HG03558 (cell line): ENCODE results near the gene STAG2.

Source experiments
- ATAC-seq: cut with Tn5 transposase; IDR thresholded peaks from one replicate; pipeline ENCODE4 v1.9.1; 2021; ENCODE audit warnings: moderate number of reproducible peaks; ENCODE audit not compliant: unreplicated experiment; ENCODE audit errors: extremely low read depth

STAG2 gene

DNA sequence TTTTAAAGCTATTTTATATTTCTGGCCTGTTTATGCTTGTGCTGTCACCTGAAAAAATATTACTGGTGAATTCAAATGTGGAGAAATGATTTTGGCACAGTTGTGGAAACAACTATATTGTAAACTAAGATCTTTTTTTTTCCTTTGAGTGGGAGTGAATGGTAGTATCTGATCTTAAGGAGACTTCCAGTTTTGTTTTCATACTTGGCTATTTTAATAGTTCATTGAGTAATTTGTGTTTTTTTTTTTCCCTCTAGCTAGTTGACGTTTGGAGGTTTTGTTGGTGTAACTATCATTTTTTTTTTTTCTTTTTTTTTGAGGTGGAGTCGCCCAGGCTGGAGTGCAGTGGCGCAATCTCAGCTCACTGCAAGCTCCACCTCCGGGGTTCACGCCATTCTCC, 10.5 kb downstream of the STAG2 start:
- ATAC-seq, result no peak

DNA sequence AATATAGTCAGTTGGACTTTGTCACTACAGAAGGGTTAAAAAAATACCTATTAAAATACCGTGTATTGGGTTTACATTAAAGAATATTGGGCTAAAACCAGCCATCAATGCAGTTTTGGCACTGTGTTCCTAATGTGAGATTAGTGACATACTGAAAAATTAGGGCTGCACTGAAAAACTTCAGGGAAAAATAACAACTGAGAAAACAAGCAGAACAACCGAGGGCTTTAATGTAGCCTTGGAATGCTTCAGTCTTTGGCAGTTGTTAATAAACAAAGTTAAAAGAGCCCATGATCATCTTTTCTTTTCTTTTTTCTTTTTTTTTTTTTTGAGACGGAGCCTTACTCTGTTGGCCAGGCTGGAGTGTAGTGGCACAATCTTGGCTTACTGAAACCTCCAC, 12.4 kb downstream of the STAG2 start:
- no peak for ATAC-seq

GRCh38 chrX:123975180-123975579, 13.7 kb downstream of the STAG2 start:
- ATAC-seq, result no peak

DNA sequence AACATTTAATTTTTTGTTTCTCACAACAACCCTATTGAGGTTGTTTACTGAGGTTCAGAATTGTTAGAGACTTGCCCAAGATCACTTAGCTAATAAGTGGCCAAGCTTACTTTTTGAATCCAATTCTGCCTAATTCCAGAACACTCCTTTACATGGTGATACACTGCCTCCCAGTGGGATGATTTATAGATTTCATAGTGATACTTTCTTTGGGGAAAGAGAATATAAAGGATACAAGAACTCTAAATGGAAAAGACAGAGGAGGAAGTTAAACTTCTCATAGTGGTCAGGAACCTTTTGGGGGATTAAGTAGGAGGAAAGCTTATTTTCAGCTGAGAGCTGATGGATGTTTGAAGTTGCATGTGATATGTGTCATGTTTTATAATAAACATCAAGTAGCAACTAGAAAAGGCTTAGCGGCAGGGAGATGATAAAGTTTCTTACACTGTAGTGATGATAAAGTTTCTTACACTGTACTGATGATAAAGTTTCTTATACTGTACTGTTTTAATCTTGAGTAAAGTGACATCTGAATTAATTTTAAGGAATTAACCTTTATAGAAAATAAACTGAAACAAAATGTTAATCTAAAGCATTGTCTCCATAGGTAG, 15.3 kb downstream of the STAG2 start:
- ATAC-seq, result no peak

DNA sequence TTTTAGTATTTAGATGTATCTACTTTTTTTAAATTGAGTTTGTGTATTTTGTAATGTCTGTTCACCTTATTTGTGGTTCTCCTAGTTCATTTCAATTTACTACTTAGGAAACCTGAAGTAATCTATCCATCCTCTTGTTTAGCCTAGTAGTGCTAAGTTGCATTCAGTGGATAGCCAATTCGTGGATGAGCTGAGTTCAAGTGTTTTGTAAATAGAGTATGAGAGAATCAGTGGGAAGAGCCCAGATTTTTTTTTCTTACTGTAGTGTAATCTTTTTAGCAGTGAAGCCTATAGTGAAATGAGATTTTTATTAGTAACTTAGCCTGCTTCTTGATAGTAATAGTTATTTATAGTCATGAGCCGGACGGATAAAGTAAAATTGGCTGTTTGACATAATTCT, 21.7 kb downstream of the STAG2 start:
- no peak for ATAC-seq

GRCh38 chrX:123986377-123986776, 24.9 kb downstream of the STAG2 start:
- no peak for ATAC-seq

GRCh38 chrX:123988423-123989111, 27.1 kb downstream of the STAG2 start:
- ATAC-seq, result no peak

DNA sequence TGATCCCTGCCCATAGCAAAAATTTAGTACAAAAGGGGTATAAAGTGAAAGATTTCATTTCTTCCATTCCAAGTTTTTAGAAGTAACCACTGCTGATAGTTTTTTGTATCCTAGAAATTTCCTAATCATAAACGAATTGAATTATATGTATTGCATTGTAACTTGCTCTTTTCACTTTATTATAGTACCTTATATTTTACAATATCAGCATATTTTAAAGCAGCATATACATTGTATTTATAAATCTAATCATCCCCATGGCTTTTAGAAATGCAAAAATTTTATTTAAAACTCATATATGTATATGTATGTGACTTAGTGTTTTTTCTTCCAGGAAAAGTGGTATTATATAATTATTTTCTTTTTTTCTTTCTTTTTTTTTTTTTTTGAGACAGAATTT, 27.7 kb downstream of the STAG2 start:
- ATAC-seq, result no peak

DNA sequence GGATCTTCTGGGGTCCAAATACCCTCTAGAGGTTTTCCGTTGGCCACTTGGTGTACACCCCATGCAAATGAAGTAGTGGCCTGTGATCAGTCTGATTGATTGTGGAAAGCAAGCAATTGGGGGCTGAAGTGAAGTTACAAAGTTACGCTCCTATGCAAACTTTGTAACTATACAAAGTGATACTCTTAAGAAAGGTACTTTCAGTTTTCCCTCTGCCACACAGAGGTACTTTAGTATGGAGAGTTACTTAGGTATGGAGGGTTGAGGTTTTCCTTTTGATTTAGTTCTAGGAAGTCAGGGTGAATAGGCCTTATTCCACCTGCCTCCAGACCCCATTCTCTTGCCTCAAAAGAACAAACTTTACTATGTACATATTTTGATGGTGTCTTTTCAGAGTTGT, 28.7 kb downstream of the STAG2 start:
- ATAC-seq, result no peak

GRCh38 chrX:123990602-123991001, 29.1 kb downstream of the STAG2 start:
- ATAC-seq, result no peak

DNA sequence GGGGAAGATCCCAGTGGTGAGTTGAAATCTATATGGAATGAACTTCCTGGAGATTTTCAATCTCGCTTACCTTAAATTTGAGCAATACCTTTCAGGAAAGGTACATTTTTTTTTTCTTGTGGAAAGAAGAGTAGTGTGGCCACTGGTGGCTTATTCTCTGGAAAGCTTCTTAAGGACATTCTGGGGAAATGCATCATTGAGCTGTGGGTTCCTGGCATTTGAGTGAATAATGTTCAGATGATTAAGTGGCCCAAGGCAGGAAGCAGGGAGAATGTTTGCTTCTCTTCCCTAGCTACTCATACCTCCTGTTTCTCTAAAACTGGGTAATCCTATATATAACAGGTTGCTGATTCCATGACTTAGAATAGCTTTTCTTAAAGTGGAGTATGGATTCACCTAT, 31.8 kb downstream of the STAG2 start:
- ATAC-seq, result no peak

DNA sequence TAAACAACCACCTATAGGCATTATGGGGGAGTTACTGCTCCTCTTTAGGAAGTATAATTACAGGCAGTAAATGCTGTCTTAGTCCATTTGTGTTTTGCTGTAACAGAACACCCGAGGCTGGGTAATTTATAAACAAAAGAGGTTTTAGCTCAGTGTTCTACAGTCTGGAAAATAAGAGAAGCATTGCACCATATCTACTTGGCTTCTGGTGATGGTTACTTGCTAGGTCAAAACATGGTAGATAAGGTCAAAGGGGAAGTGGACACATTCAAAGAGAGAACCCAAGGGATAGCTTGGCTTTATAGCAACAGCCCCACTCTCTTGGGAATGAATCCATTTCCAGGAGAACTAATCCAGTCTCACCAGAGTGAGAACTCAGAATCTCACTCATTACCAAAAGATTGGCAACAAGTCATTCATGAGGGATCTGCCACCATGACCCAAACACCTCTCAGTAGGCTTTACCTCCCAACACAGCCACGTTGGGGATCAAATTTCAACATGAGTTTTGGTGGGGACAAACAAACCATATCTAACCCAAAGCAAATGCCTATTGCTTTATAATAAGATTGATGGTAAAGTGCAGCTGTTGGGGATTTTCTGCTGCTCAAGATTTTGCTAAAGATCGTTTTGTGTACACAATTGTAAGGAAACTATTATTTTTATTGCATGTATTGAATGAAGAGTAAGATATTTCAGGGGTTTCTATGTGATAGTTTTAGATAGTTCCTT, 32.6 kb downstream of the STAG2 start:
- ATAC-seq, result no peak

DNA sequence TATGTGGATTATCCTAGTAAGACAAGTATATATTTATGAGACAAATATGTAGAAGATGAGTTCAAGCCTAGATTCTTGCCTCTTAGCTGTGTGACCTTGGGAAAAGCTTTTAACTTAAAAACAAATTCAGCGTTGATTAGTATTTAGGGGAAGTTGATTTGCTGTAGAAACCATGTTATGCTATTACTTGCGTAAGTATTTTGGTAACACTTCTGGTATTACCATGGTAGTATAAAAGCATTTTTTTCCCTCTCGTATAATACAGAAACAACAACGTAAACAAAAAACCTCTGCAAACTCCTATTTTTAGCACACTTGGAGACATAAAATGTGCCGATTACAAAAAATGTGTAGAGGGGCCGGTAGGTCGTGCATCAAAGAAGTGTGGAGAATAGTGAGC, 33.2 kb downstream of the STAG2 start:
- ATAC-seq, result no peak

GRCh38 chrX:124001581-124001980, 40.1 kb downstream of the STAG2 start:
- no peak for ATAC-seq

- no peak for ATAC-seq
Measured at GRCh38 chrX:124005228-124005627, 43.7 kb downstream of the STAG2 start.

DNA sequence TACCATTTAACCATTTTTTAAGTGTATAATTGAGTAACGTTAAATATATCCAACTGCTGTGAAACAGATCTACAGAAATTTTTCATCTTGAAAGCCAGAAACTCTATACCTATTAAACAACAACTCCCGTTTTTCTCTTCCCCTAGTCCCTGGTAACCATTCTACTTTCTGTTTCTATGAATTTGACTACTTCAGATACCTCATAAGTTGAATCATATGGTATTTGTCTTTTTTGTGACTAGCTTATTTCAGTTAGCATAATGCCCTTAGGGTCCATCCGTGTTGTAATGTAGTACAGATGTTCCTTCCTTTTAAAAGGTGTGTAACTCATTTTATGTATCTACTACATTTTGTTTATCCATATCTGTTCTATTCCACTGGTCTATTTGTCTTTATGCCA, 48.7 kb downstream of the STAG2 start:
- no peak for ATAC-seq

DNA sequence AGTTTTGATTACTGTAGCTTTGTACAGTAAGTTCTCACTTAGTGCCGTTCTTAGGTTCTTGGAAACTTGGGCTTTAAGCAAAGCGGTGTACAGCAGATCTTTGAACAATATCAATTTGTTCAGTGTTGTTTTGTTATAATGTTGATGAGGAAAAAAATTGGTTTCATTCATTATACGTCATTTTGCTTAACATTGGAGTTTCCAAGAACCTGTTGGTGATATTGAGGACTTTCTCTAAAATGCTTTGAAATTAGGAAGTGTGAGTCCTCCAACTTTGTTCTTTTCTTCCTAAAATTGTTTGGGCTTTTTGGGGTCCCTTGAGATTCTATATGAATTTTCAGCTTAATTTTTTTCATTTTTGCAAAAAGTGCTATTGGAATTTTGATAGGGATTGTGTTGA, 49.1 kb downstream of the STAG2 start:
- no peak for ATAC-seq

- ATAC-seq, result no peak
Measured at GRCh38 chrX:124015721-124016120, 54.2 kb downstream of the STAG2 start.

- ATAC-seq, result no peak
Measured at GRCh38 chrX:124016825-124017224, 55.3 kb downstream of the STAG2 start.

DNA sequence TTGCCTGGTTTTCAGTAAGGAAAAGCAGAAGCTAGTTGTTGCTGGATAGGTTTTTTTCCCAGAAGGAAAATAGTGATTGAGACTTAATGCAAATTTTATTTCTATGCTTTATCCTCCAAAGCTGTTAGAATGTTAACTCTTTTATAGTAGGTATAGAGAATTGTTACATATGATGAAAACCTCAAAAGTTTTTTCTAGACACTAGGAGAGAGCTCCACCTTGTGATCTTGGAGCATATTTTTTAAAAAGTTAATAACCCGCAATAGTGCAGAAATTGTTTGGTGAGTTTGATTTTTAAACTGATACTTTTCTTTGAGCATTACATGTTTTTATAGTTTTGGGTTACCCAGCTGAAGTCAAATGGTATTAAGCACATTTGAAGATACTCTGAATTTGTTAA, 56.5 kb downstream of the STAG2 start:
- no peak for ATAC-seq

DNA sequence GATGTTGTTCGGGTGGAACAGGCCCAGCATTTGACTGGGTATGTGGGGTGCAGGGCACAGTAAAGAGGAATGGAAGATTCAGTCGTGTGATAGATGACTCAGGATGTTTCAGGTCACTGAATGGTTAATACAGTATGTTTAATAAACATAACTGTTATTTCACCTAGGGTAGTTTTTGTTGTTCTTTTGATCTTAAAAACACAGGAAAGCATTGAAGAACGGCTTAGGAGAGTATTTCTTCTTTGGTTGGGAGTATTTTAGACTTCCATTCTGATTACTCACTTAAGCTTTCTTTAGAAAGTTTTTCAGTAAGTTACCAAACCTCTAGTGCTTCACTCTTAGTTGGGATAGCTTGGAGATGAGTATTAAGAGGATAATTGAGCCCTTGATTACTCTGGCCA, 62.3 kb downstream of the STAG2 start:
- ATAC-seq, result no peak

DNA sequence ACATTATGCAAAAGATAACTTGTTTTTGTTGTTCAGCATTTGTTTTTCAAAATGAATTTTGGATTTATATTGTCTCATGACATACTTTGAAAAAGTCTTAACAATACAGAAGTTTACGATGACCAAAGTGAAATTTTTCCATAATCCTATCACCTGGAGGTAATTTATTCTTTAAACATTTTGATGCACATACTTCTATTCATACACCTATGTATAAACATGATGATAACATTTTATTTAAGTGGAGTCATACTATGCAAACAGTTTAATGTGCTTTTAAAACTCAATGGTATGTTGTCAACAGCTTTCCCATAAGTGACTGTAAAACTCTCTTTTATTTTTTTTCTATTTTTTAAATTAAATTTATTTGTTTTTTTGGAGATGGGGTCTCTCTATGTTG, 65.0 kb downstream of the STAG2 start:
- ATAC-seq, result no peak
